HL-60 (cell line): ENCODE measurements around the gene WNT3.

Source experiments
- SPI1 ChIP-seq: IDR thresholded peaks from 2 replicates; pipeline ENCODE4 v1.6.1; 2012; ENCODE audit warnings: low read depth, mild to moderate bottlenecking, borderline replicate concordance
- TF ChIP-seq, protein P1 (sequence below): IDR thresholded peaks from one replicate; pipeline ENCODE4 v1.5.1; 2011; ENCODE audit warnings: low read length, control low read depth, inconsistent platforms; ENCODE audit not compliant: insufficient read depth

GRCh38 chr17:46732754-46733398, 85.6 kb downstream of the WNT3 start:
- TF ChIP-seq SPI1: no peak
- TF ChIP-seq, protein P1, sequence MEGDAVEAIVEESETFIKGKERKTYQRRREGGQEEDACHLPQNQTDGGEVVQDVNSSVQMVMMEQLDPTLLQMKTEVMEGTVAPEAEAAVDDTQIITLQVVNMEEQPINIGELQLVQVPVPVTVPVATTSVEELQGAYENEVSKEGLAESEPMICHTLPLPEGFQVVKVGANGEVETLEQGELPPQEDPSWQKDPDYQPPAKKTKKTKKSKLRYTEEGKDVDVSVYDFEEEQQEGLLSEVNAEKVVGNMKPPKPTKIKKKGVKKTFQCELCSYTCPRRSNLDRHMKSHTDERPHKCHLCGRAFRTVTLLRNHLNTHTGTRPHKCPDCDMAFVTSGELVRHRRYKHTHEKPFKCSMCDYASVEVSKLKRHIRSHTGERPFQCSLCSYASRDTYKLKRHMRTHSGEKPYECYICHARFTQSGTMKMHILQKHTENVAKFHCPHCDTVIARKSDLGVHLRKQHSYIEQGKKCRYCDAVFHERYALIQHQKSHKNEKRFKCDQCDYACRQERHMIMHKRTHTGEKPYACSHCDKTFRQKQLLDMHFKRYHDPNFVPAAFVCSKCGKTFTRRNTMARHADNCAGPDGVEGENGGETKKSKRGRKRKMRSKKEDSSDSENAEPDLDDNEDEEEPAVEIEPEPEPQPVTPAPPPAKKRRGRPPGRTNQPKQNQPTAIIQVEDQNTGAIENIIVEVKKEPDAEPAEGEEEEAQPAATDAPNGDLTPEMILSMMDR: no peak
